Spleen (tissue), 7 donors: ENCODE data around the gene PCCA.

ENCODE experiments used
- POLR2A ChIP-seq, 3 donors: fragments of 450-650 bp; IDR thresholded peaks; one replicate each; pipeline ENCODE4 v1.5.1; 2017; ENCODE audit warnings: antibody characterized with exemption in 3 of 3, mild to moderate bottlenecking in 1 of 3
- POLR2AphosphoS5 ChIP-seq, 3 donors: sonication (generic); formaldehyde crosslinking; IDR thresholded peaks; one replicate each; pipeline ENCODE4 v1.5.1; 2017; ENCODE audit warnings: antibody characterized with exemption in 3 of 3
- TF ChIP-seq, protein P1 (sequence below), 11 experiments: fragments of 200-600 bp in 7 of 11; fragments of 450-650 bp in 4 of 11; sonication (generic) in 4 of 11; IDR thresholded peaks in 8 of 11; conservative IDR thresholded peaks in 3 of 11; 1 replicate in 7 of 11; 2 replicates in 4 of 11; pipeline versions ENCODE4 v1.4.0 to v1.8.0; 2016 to 2021; ENCODE audit warnings: antibody characterized with exemption in 11 of 11, inconsistent platforms in 4 of 11, mild to moderate bottlenecking in 1 of 11
- donor health status: DM: no; HTN: no; CAD: no; lungs with moderate emphysema.
- donor health status: DM: no; HTN: no; CAD: no.
- donor health status: DM: no; HTN: no; CAD: no.

GRCh38 chr13:100095498-100095897, 6.6 kb downstream of the PCCA start:
- TF ChIP-seq, protein P1, sequence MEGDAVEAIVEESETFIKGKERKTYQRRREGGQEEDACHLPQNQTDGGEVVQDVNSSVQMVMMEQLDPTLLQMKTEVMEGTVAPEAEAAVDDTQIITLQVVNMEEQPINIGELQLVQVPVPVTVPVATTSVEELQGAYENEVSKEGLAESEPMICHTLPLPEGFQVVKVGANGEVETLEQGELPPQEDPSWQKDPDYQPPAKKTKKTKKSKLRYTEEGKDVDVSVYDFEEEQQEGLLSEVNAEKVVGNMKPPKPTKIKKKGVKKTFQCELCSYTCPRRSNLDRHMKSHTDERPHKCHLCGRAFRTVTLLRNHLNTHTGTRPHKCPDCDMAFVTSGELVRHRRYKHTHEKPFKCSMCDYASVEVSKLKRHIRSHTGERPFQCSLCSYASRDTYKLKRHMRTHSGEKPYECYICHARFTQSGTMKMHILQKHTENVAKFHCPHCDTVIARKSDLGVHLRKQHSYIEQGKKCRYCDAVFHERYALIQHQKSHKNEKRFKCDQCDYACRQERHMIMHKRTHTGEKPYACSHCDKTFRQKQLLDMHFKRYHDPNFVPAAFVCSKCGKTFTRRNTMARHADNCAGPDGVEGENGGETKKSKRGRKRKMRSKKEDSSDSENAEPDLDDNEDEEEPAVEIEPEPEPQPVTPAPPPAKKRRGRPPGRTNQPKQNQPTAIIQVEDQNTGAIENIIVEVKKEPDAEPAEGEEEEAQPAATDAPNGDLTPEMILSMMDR (IDR thresholded peaks at IDR 0.05 in 8 of 11, conservative IDR thresholded peaks at IDR 0.05 in 3 of 11) = no peak
- TF ChIP-seq POLR2AphosphoS5 (IDR thresholded peaks at IDR 0.05) = no peak
- TF ChIP-seq POLR2A (IDR thresholded peaks at IDR 0.05) = no peak
